GM19025 (cell line): ENCODE measurements around the gene SH2D2A.

ENCODE experiments used
- ATAC-seq: cut with Tn5 transposase; IDR thresholded peaks from one replicate; pipeline ENCODE4 v1.9.1; 2021; ENCODE audit warnings: mild to moderate bottlenecking, low read depth, moderate library complexity; ENCODE audit not compliant: unreplicated experiment

Gene SH2D2A

DNA sequence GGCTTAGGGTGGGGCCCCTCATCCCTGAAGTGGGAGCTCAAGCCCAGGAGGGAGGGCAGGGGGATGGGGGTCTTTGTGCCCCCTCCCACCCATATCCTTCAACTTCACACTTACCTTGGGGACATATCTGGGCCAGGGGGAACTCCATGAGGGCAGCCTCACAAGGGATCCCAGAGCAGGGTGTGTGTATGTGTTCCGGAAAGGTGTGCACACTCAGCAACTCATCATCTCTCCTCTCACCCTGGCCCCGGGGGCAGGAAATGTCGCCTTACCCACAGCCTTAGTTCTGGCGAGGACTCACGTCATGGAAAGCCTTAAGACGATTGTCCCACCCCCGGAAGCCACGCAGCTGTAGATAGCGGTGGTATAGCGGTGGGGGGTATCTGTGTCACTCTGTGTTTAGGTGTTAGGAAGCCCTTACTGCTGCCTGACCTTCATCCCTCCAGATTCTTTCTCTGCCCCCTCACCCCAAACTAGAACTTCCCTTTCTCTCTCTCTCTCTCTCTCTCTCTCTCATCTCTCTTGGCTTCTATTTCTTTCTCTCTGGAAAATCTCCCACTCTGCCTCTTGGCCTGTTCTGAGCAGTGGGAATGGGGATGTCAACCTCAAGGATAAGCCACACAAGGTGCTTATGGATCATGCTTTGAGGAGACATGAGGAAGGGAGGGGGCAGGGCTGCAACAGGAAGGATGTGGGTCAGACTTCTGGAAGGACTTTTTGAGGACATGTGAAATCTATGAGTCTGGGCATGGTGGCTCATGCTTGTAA lies at the start of gene SH2D2A:
Gene SH2D2A, minus strand, starts transcription at position 288 of the 768 bp plus-strand sequence. Its CDS starts 140 bp downstream, at position 148.
- ATAC-seq = peak; percentile 76

DNA sequence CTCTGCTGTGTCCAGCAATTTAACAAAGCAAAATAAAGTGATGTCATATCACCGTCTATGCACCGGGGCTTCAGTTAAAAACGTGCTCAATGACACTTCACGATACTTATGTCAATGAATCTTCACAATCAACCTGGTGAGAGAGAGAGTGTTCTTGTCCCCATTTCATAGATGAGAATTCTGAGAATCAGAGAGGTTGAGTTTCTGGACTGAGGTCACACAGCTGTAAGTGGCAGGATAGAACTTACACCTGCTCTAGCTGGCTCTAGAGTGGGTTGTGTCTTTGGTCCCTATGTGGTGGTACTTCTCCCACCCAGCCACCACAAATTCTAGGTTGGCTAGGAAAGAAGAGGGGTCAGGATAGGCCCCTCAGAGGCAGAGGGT lies 49.2 kb upstream of the SH2D2A start:
- ATAC-seq = no peak

DNA sequence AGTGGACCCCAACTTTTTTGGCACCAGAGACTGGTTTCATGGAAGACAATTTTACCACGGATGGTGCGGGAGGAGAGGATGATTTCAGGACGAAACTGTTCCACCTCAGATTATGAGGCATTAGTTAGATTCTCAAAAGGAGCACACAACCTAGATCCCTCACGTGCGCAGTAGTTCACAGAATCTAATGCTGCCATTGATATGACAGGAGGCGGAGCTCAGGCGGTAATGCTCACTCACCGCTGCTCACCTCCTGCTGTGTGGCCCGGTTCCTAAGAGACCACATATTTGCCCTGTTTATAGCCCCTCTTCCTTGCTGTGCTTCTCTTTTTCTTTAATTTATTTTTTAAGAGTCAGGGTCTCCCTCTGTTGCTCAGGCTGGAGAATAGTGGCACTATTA lies 48.6 kb upstream of the SH2D2A start:
- ATAC-seq = no peak

DNA sequence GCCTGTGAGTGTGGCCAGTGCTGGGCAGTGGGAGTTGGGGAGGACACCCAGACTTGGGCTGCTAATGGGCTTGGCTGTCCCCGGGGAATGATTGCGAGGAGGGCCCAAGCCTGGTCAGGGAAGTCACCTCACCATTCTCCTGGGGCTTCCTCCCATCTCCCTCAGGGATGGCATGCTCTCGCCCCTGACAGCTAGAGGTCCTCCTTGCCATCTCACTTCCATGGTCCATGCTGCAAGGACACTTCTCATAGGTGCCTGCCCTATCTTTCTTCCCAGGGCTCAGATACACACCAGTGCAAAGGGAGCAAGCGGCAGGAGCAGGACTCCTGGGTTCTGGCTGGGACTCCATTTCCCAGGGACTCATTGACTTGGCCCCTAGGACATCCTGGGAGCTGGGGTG lies 48.1 kb upstream of the SH2D2A start:
- ATAC-seq = no peak

DNA sequence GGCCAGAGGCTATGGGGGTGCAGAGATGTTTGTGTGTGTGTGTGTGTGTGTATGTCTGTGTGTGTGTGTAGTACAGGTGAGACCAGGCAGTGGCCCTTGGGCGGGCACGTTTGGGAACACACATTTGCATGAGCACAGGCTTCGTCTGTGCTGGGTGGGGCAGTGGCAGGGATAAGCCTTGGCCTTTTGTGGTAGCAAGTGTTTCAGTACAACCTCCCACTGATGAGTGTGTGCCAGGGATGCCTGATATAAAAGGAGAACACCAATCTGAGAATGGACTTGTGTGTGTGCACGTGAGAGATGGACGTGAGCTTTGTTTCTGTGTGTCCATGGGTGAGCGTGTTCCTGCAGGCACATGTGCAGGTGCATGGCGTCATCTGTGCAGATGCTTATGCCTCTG lies 47.0 kb upstream of the SH2D2A start:
- no peak for ATAC-seq

DNA sequence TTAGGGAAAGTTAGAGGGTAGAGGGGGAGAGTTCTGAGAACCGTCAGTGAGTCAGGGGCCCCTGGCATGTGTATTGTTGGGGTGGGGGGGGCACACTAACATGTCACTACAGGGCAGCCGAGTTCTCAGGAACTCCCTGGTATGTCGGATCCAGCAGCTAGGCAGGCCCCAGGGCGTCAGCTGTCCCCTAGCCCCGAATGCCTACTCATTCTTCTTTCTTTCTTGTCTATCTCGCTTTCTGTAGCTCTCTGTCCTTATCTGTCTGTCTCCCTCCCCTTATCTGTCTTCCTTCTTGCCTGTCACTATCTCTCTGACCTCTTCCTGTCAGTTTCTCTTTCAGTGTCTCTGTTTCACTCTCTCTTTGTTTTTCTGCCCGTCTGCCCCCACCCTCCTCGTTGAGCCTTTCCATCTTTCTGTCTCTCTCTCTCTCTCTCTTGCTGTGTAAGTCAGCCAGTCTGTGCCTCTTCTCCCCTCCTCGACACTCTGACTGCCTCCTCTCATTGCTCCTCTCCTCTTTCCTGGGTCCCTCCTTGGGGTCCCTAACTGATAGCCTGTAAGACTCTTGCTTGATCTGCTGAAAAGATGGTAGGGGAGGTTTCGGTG lies 46.5 kb upstream of the SH2D2A start:
- no peak for ATAC-seq

DNA sequence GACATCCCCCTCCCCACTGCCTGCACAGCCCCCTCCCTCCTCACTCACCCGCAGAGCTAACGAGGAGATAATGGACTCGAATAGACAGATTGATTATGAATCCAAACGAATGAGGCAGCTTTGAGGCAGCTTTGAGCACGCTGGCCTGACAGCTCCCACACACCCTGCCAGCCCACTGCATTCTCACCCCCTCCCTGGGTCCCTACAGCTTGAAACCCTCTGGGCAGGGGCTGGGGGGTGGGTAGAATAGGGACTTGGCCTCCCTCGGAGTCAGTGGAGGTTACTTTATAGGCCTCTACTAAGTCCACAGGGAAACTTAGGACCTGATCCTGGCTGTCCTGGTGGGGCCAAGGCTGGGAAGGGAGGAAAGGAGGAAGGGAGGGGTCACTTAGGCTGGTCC lies 45.9 kb upstream of the SH2D2A start:
- ATAC-seq = no peak

DNA sequence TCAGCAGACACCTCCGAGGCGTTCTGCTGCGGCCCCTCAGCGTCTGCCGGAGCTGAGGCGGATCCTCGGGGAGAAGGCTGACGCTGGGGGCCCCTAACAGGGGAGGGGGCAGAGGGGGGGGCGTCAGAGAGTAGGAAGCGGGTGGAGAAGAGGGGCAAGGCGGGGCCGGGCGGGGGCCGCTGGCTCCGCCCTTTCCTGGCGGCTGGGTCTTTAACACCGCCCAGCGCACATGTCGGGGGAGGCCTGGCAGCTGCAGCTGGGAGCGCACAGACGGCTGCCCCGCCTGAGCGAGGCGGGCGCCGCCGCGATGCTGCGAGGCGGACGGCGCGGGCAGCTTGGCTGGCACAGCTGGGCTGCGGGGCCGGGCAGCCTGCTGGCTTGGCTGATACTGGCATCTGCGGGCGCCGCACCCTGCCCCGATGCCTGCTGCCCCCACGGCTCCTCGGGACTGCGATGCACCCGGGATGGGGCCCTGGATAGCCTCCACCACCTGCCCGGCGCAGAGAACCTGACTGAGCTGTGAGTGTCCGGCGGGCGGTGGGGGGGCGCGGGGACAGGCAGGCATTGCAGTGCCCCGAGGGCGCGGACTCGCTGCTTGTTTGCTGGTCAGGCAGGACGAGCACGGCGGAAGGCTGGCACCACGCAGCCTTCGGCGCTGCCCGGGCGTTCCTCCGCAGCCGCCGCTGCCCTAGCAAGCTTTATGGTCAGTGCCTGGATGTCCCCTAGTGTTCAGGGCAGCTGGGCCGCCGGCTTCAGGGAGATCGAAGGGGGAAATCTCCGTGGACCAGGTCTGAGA lies 44.2 kb upstream of the SH2D2A start, which contains the start of gene NTRK1:
Gene NTRK1, plus strand, starts transcription at position 238 of the 796 bp plus-strand sequence. Its CDS starts 70 bp downstream, at position 308.
- ATAC-seq = no peak

DNA sequence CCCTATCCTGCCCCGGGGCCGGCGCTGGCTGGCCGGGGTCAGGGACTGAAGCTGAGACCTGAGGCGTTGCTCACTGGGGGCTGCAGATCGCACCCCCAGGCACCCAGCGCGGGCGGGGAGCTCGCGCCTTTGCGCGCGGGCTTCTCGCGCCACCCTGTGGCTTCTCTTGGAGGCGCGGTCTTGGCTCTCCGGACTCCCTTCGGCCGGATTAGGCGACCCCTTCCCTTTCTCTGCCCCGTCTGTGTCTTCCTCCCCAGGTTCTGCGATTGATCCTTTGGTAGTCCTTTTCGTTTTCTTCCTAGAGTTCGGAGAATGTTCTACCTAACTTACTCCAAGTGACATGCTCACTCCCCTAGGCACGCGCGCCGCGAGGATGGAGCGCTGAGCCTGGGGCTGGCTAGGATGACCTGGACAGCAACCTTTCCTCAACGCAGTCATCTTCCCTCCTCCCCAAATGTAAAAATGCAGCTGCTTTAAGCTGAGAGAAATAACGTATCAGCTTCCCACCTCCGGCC lies 43.5 kb upstream of the SH2D2A start:
- no peak for ATAC-seq

DNA sequence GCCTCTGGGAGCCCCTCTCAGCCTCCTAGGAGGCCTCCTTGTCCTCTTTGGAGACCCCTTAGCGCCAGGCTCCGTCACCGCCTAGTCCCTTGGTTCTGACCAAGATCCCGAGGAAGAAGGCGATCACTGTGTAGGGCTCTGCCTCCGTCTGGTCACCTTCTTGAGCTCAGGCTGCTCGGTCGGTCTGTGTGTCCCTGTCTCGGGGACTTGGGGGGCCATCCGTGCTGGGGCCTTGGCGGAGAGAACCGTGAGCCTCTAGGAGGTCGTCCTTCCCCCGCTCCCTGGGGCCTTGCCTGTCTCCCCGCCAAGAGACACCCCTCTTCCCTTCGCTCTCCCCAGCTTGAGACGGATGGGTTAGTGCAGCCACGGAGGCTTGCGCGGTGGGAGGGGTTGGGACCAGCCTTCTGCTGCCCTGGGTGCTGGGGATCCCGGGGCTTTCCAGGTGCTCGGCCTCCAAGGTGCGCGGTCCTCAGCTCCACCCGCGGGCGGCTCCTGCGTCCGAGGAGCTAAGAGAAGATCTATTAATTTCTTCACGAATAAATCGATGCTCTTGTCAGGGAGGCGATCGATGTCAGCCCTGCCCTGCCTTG lies 43.0 kb upstream of the SH2D2A start:
- ATAC-seq = no peak

DNA sequence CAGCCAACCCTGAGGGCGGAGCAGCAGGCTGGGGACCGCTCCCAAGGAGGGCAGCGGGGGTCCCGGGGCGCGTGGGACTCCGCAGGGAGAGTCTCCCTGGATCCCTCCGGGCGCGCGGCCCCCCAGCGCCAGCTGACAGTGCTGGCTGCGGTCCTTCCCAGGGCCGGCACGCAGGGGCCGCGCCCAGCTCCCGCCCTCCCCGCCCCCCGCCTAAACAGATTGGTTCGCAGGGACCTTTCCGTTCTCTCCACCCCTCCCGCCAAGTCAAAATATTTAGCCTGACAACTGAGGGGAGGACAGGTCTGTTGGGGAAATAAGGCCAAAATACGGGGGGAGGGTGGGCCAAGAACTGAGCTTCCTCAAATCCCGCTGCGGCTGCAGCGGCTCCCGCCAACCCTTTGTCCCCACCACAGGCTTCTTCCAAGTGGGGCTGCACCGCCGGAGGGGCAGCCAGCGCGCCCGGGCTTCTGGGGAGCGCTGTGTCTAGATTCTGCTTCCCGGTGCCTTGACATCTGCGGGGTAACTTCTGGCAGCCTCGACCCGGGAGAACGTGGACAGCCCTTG lies 42.4 kb upstream of the SH2D2A start, which contains the start of gene INSRR:
Gene INSRR, minus strand, starts transcription at position 159 of the 564 bp plus-strand sequence. CDS start 496 bp downstream, outside the sequence.
- no peak for ATAC-seq

DNA sequence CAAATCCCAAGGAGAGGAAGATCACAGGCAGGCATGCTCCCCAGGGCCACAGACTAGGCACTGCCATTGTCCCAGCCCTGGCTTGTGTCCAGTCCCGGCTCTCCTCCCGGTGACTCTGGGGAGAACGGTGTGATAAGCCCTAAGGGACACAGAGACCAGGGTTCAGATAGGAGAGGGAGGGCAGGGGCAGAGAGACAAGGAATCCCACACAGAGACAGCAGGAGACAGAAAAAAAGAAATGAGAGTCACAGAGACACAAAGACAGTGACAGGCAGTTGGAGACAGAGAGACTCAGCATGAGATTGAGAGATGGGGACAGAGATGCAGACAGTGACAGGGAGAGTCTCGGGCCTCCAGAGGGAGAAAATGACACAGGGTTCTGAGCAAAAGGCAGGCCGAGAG lies 41.9 kb upstream of the SH2D2A start:
- no peak for ATAC-seq

DNA sequence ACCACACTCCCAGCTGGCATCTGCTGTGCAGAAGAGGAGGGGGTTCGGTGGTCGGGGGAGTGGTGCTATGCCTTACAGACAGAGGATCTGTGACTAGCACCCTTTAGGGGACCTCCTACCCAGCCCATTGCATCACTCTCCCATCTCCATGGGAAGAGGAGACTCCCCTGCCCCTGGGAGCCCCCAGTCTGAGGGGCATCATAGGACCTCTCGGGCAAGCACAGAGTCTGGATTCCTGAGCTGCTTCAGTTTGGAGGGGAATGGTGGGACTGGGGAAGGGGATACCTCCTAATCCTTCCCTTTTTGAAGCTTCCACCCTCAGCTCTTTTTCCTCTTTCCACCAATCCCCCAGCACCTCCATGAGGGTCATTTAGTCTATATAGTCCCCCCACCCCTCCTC lies 40.9 kb upstream of the SH2D2A start:
- ATAC-seq = no peak

DNA sequence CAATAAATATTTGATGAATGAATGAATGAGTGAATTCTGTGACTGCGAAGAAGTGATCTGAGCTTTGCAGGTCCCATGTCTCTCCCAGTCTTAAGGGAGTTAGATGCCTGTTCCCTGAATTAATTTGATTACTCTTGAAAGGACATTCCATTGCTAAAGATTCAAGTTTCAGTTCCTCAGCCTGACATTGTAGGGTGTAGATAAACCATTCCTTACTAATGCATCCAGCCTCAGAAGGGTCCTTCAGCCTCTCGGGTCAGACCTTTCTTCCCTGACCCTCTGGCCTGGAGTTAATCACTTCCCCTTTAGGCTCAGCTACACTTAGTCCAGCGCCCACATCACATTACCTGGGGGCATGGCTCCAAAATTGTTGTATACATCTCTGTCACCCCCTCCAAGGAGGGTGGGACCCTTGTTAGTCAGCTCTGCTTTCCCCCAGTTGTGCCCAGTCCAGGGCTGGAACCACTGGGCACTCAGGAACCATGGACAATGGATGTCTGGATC lies 39.7 kb upstream of the SH2D2A start:
- no peak for ATAC-seq

DNA sequence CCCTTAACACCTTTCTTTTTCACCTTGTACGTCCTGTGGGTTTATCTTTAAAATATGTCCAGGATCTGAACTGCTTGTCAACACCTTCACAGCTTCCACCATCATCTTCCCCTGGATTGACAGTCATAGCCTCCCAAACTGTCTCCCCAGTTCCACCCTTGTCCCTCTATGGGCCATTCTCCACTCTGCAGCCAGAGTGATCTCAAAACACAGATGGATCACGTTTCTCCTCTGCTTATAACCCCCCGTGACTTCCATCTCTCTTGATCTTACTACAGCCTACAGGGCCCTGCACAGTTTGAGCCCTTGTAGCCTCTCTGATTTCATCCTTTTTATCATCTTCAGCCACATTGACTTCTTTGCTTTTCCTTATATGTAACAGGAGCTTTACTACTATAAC lies 38.0 kb upstream of the SH2D2A start:
- no peak for ATAC-seq

DNA sequence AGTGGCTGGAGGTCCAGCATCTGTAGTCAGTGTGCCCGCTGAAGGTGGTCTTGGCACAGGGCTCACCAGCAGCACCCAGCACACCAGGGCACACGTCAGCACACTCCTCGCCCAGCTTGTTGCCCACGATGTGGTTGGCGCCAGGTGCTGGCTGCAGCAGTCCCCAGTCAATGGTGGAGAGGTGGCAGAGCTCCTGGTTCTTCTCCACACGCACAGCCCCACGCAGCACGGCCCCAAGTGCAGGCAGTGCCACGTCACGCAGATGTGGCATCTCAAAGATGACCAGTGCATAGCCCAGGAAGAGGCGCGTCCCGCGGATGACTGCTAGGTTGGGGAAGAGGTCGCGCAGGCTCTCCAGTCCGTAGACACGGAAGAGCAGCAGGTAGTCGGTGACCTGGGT lies 37.1 kb upstream of the SH2D2A start:
- no peak for ATAC-seq

DNA sequence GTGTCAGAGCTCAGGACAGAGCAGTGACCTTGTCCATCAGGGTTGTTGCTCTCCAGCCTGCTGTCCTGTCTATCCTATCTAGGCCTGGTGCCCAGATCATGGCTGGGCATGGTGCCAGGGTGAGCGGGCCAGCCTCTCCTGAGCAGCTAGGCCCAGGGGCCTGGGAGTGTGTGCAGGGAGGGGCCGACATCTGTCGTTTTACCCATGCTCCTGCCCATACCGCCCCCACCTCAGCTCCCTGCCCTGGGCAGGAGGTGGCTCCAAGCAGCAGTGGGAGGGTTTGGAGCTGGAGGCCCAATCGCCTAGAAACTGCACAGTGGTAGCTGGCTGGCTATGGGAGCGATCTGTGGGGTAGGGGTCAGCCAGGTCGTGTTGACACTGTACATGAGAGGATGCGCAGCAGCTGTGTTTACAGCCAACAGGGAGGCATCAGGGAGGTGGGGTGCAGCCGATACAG lies 35.8 kb upstream of the SH2D2A start:
- no peak for ATAC-seq

DNA sequence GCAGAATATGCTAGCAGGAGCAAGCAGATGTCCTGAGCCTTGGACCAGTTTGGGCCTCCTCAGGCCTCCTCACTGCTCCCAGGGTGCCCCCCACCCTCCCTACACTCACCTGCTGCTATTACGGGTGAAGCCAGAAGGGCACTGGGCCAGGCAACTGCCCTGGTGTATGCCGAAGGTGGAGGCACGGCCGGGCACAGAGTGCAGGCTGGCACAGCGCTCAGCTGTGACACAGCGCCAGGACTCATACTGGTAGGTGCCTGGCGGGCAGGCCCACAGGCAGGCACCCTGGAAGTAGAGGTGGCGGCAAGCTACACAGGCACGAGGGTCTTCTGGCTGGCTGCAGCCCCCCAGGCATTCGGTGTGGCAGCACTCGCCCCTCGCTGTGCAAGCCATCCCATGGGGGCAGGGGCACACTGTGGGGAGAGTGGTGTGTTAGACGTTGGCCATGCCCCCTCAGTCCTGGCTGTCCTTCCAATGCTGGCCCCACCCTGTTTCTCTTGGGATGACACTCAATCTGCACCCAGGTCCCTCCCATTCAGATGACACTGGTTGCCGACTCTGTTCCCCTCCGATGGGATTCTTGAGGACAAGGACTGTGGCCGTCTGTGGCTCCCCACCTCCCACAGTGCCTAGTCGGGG lies 35.2 kb upstream of the SH2D2A start:
- no peak for ATAC-seq

DNA sequence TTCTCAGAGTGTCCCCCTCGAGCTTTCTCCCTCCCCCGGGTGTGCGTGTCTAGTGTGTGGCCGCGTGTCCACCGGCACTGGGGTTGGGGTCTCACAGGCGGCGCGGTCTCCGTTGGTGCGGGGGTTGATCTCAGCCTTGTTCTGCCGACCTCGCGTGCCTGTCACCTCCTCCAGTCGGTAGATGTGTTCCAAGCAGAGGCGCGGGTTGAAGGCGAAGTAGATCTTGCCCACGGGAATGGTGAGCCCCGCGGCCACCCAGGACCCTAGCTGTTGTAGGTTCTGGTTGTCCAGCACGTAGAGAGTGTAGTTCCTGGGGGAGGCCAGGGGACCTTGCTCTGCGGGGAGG lies 32.5 kb upstream of the SH2D2A start:
- ATAC-seq = no peak
